GM10248 (cell line): ENCODE data around the gene PDE4B.

Experiments
- CTCF ChIA-PET: fragments of 300-600 bp; sonication (Branson Sonifier 250); formaldehyde crosslinking; extraction: SDS; loops from one replicate; lab custom pipeline; 2021; ENCODE audit warnings: antibody characterized with exemption; lab: Yijun Ruan, JAX
- POLR2A ChIA-PET: fragments of 350-650 bp; sonication (Branson Sonifier 250); formaldehyde crosslinking; extraction: SDS; loops from one replicate; lab custom pipeline; 2020; ENCODE audit warnings: antibody characterized with exemption; lab: Yijun Ruan, JAX
- DNase-seq: peaks from one replicate; pipeline ENCODE4 v3.0.0; 2012; ENCODE audit errors: extremely low spot score
- CTCF ChIP-seq: IDR thresholded peaks from 2 replicates; pipeline ENCODE4 v1.5.1; 2012; ENCODE audit warnings: mild to moderate bottlenecking, low read depth; ENCODE audit errors: extremely low read depth, missing control alignments, control extremely low read depth

The PDE4B gene

GRCh38 chr1:66214901-66215300, 422.2 kb downstream of the PDE4B start:
- ChIA-PET POLR2A (no interaction called here), CTCF (interaction anchor here (1.0 to 1.1 kb wide), 2 partner anchors 9 to 43 kb away, joined by 3 to 5 read pairs; no protein-coding TSS in a partner anchor)
- DNase-seq, result peak; percentile 13
- TF ChIP-seq CTCF, result no peak

DNA sequence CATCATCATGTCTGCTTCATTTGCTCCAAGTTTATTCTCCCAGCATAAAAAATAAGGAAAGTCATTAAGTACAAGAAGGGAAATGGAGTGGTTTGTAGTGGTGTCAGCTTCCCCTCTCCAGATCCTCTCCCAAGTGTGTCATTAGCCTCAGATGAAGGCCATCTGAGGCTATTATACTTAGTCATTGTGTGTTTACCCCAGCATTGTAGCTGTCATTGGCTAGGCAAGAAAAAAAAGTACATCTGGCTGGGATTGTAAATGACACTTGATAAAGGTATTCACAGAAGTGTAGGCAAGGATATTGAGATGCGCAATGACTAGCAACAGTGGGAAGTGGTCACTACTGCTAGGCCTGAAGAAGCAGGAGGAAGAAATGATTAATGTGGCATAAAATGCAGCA, 424.3 kb downstream of the PDE4B start:
- TF ChIP-seq CTCF, result no peak
- ChIA-PET POLR2A (no interaction called here), CTCF (interaction anchor here (1.4 to 1.8 kb wide), 3 partner anchors 10 to 18 kb away, joined by 4 to 6 read pairs (median 4); no protein-coding TSS in a partner anchor)
- no peak for DNase-seq

- no peak for DNase-seq
- ChIA-PET CTCF (interaction anchor here (1.3 to 1.8 kb wide), 4 partner anchors 10 to 274 kb away, joined by 3 to 6 read pairs (median 4); no protein-coding TSS in a partner anchor), POLR2A (no interaction called here)
- TF ChIP-seq CTCF, result no peak
These were observed 424.9 kb downstream of the PDE4B start for GRCh38 chr1:66217561-66217960.

DNA sequence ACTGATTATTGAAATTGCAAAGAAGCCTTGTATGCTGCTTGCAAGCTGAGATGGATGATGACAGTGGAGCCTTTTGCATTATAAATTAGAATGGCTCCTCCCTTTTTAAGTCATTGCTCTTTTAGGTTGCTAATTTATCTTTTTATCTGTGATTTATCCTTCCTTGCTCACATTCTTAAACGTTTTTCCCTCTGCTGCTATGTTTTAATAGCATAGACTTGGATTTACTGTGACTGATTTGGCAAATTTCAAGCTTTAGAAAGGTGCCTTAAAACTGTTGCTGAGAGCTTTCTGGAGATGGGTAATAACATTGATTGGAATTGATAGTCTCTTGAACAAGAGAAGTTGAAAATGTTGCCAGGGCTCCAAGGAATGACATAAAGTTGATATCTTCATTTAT, 427.8 kb downstream of the PDE4B start:
- ChIA-PET POLR2A (no interaction called here), CTCF (interaction anchor here (2.8 kb wide), 1 partner anchor 22 kb away, joined by 18 read pairs; no protein-coding TSS in a partner anchor)
- no peak for DNase-seq
- no peak for TF ChIP-seq CTCF

- DNase-seq, result no peak
- ChIA-PET CTCF (interaction anchor here (0.7 to 2.3 kb wide), 4 partner anchors 8 to 238 kb away, joined by 3 to 18 read pairs (median 3); no protein-coding TSS in a partner anchor), POLR2A (no interaction called here)
- TF ChIP-seq CTCF, result no peak
These were observed 431.0 kb downstream of the PDE4B start for GRCh38 chr1:66223681-66224080.

DNA sequence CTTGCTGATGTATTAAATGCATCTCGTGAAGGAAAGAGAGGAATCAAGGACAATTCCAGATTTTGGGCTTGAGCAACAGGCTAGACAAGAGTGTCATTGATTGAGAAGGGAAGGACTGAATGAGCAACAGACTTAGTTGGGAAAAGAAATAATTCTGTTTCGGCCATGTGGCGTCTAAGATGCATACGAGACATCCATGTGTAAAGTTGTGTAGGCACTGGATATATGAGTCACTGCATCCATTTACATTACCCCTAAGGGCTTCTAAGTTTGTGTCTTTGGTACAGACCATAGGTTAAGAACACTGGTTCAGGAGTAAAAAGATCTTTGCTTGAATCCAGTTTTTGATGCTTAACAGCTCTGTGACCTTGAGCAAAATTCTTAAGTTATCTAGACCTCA, 434.3 kb downstream of the PDE4B start:
- no peak for DNase-seq
- POLR2A ChIA-PET, result no interaction called here
- TF ChIP-seq CTCF, result no peak
- CTCF ChIA-PET, result interaction anchor here (4.5 kb wide), 1 partner anchor 16 kb away, joined by 32 read pairs; no protein-coding TSS in a partner anchor
